Activated CD4-positive, alpha-beta T cell treated with anti-CD3 and anti-CD28 coated beads for 24 hours (primary cell): Measurements from ENCODE around the gene ACSS3.

Source experiments
- DNase-seq, 2 donors: peaks; one replicate each; pipeline ENCODE4 v3.0.0-alpha.2; 2020; ENCODE audit warnings: low read depth in 2 of 2

ACSS3 gene

GRCh38 chr12:81224626-81225025 lies 146.7 kb downstream of the ACSS3 start:
- no peak for DNase-seq

DNA sequence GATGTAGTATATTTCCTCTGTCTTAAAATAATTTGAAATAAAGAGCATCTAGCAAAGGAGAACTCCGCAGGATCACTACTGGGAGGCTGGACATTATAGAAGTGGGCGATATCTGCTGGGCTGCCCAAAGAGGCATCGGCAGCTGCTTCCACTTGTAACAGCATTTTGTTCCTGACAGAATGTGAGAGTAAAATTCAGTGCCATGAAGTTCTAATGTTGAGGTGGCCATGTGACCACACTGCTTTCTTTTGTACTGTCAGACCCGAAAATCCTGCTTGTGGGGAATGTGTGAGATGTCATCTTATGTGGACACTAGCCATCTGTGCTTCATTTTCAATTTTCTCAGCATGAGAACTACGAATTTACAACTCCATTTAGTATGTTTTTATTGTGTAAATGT lies 151.9 kb downstream of the ACSS3 start:
- no peak for DNase-seq

DNA sequence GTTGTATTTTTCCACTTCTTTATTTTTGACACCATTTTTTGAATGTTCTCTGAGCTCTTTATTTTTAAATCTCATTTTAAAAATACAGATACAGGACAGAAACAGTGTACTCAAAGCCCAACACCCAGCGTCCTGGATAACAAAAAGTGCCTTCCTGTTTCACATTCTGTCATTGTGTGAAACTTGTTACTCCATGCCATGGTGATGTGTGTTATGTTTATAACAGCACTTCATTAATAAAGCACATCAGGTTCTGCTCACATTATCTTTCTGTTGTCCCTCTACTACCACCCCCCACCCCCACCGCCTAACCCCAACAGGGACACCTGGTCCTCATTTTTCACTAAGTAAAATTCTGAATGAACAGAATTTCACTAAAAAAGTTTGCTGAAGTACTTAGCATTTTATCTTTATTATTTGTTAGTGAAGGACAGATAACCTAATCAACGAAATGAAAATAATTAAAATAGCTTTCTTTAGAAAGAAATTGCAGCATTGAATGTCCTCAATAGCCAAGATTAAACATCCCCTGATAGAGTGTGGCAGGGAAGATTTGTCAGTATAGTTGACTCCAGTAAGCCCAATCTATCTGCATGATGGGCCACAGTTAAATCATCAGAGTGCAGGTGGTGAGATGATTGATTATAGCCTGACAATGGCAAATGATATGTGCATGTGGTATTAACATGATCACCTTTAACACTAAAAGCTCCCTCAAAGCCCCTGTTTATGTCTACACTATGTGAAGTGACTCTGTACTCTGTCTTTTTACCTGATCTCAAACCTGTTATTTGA lies 153.9 kb downstream of the ACSS3 start:
- no peak for DNase-seq

DNA sequence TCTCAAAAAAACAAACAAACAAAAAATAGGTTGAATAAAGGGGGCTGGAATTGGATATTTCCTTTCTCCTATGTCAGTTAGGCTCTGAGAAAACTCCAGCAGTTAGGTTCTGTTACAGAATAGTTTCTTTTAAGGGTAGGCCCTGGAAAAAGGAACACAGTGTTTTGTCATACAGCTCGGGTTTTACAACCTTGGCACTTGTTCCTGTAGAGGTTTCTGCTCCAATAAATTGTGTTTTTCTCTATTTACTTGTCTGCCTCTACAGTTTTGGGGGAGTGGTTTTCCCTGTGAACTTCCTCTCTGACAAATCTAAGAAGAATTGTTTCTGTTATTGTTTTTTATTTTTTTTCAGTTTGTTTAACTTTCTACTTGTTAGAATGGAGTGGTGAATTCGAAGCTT lies 167.6 kb downstream of the ACSS3 start:
- no peak for DNase-seq

DNA sequence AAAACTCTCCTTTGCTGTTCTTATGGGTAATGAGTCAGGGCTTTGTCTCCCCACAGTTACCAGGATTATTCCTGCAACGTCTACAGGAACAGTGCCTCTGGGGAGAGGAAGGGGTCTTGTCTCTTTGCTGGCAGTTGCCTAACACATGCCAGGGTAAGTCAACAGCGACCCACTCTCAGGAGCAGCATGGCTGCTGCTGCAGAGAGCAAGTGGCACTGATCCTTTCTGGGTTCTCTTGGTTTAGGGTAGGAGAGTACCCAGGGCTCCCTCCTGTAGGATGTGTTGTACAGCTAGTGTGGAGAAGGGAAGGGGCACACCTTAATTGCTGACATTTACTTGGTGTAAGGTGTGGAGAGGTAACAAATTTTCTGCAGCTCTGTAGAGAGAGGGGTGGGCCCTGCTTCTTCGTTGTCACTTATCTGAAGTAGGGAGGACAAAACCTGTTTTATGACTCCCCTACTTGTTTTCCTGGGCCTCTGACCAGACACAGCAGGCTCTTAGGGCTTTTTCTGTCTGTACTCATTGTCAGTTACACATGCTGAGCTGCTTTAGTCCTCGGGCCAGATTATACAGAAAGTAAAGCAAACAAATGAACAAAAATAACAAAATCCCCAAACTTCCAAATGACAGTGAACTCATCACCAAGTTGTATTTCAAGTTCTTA lies 168.2 kb downstream of the ACSS3 start:
- DNase-seq: no peak

DNA sequence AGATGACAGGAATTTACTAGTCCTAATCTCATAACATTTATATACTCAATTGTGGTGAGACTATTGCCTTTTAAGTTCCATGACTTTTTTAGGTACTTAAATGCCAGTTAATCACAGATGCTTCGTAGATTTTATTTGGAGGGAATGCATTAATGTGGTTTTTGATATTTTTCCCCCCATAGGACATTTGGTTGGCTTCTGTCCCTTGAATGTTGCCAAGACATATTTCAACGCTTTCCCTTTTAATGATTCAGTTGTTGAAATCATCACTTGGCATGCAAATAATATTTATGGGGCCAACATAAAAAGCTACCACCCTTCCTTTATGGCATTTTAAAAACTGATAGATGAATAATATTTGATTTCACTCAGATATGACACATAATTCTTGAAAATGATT lies 172.1 kb downstream of the ACSS3 start:
- no peak for DNase-seq

- DNase-seq: no peak
These were observed 174.3 kb downstream of the ACSS3 start for GRCh38 chr12:81252228-81252627.

- no peak for DNase-seq
These were observed 175.5 kb downstream of the ACSS3 start for GRCh38 chr12:81253360-81253759.

DNA sequence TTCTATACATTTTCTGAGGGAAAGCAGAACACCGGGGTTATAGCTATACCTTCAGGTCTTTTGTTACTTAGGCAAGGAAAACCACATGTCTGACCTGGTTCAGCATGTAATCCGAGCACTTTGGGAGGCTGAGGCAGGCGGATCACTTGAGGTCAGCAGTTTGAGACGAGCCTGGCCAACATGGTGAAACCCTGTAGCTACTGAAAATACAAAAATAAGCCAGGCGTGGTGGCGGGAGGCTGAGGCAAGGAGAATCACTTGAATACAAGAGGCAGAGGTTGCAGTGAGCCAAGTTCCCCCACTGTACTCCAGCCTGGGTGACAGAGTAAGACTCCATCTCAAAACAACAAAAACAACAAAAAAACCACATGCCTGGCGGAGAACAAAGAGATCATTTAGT lies 177.6 kb downstream of the ACSS3 start:
- no peak for DNase-seq

- DNase-seq: no peak
These were observed 178.1 kb downstream of the ACSS3 start for GRCh38 chr12:81255947-81256346.

- no peak for DNase-seq
These were observed 180.2 kb downstream of the ACSS3 start for GRCh38 chr12:81257947-81258551.

- no peak for DNase-seq
These were observed 181.5 kb downstream of the ACSS3 start for GRCh38 chr12:81259360-81259759.

DNA sequence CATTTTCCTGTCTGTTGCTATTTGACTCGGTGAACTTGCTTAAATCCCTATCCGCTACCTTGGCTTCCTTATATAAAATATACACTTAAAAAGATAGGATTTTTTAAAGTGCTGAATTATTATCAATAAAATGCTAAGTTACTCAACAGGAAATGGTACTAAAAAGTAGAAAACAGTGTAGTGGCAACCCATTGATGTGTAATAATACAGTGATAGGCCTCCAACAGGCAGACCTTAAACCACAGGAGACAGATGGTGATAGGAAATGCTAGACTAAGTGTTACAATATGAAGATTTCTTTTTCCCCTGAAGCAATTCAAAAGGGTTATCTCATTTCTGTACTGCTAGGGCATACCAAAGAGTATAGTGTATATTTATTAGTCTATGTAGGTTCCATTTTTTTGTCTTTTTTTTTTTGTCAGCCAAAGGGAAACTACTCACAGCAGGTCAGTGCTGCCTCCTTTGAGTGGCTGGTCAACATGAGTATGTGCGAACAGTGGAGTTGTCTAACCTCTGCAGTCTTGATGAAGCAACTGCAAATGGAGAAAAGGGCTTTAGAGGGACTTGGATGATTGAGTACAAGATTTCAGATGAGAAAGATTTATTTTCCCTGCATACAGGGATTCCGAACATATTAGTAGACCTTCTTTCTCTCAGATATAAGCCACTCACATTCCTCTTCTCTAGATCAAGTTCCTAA lies 183.8 kb downstream of the ACSS3 start:
- no peak for DNase-seq

DNA sequence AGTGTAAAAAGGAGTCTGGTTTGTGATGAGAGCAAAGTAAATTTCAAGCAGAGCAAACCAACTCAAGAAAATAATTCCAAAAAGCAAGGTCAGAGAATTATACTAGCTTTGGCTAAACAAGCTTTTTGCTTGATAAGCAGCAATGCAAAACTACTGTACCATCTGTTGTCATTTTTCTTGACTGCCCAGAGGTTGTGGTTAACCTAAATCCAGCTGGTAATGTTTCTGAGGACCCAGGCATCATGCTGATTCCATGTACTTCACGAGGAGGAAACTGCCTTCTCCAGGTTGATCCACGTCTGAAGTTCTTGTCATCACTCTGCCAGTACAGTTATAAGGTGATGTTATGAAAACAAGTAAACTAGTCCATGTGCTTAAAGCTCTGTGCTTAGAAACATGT lies 185.2 kb downstream of the ACSS3 start:
- no peak for DNase-seq

DNA sequence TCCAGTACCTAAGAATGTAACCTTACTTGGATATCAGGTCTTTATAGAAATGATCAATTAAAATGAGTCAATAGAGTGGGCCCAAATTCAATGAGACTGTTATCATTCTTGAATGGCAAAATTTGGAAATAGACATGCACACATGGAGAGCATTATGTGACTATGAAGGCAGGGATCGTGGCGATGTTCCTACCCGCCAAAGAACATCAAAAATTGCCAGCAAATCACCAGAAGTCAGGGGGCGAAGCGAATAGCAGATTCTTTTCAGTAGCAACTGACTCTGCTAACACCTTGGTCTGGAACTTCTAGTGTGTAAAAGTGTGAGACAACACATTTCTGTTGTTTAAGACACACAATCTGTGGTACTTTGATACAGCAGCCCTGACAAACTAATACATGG lies 192.5 kb downstream of the ACSS3 start:
- DNase-seq: no peak

DNA sequence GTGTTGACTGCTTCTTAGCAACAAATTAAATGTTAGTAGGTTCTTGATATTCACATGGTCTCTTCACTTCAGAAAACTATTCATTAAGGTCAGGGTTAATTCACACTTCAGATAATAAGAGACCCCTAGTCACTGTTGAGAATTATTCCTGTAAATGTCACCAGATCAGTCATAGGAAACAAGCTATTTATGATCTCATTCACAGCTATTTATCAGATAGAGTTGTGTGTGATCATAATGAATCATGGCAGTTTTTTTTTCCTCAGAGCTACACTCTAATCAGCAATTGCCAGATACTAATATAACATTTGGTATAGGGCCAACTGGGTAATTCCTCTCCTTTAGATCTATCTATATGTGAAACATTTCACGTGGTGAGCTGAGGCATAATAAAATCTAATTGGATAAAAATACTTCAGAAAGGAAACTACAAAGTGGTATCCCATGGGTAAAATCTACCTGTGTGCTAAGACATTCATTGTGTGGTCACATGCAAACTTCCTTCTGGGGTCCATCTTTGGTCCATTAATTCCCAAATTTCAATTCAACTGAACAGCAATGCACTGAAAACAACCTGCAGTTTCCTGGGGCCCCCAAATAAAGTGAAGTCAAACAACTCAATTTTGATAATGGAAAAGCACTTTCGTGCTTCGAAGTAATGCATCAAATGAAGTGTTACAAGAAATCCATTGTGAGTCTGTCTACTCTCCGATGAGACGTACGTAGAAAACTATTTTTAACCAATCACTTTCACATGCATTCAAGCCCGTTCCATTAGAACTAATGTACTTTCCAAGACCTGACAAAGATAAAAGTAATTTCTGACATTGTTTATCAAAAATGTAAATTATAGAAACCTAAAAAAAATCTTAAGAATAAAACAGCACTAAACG lies 197.0 kb downstream of the ACSS3 start:
- no peak for DNase-seq

DNA sequence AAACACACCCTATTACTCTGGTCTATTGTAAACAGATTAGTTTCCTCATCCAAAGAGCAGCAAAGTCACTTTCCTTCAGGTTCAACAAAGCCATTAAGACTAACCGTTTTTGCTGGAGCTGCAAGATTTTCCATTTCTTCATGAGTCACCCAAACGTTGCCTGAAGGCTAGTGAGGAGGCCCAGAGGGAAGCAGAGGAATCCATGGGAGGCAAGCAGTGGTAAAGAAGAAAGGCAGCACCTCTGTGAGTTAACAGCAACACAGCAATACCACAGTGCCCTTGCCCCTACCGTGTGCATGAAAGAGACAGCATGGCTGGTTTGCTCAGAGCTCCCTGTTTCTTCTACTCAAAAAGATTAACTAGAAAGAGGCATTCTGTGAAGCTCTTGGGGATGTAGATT lies 206.3 kb downstream of the ACSS3 start:
- DNase-seq: no peak

GRCh38 chr12:81288651-81289050 lies 210.8 kb downstream of the ACSS3 start:
- DNase-seq: no peak

DNA sequence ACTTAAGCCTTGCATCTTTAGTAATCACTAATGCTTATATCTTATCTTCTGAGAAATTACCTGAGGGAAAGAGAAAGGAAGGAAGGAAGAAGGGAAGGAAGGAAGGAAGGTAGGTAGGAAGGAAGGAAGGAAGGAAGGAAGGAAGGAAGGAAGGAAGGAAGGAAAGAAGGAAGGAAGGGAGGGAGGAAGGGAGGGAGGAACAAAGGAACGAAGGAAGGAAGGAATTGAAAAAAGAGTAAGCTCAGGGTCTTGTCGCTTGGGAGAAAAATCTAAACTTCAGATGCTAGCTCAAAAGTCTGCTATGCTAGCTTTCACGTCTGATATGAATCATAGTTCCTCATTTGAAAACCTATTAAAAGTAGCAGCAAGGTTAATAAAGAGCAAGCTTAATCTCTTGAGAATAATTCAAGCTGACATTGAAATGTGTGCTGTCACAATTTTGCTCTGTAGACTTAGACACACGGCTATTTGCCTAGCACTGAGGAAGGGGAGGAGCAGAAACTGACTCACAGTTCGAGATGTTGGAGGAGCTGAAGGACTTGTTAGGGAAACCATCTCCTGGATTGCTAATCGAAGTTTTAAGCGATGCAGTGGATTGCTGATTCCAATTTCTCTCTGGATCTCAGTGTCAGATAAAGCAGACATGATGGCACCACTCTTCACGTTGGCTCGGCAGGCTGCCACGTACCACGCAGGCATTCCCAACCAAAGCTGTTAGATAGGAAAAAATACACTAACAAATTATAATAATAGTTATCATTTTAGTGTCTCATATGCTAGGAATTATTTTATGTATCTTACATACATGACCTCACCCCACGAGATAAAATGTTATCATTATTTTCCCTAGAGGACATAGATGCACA lies 216.7 kb downstream of the ACSS3 start:
- no peak for DNase-seq

- no peak for DNase-seq
These were observed 217.4 kb downstream of the ACSS3 start for GRCh38 chr12:81295251-81295650.
